HG03066 (cell line): ENCODE data around the gene SCGB1A1.

Experiments
- ATAC-seq: cut with Tn5 transposase; IDR thresholded peaks from one replicate; pipeline ENCODE4 v1.9.1; 2021; ENCODE audit warnings: low read depth; ENCODE audit not compliant: unreplicated experiment

SCGB1A1 gene

GRCh38 chr11:62419314-62419929 is 589 bp downstream of the SCGB1A1 start:
- ATAC-seq = no peak

GRCh38 chr11:62419943-62420342 is 1.1 kb downstream of the SCGB1A1 start:
- no peak for ATAC-seq

GRCh38 chr11:62420882-62421281 is 2.0 kb downstream of the SCGB1A1 start:
- ATAC-seq = no peak

- ATAC-seq = no peak
Measured at GRCh38 chr11:62421996-62422395, 3.2 kb downstream of the SCGB1A1 start.

- no peak for ATAC-seq
Measured at GRCh38 chr11:62423012-62423411, 4.2 kb downstream of the SCGB1A1 start.

- ATAC-seq = no peak
Measured at GRCh38 chr11:62427630-62428233, 8.9 kb downstream of the SCGB1A1 start.

DNA sequence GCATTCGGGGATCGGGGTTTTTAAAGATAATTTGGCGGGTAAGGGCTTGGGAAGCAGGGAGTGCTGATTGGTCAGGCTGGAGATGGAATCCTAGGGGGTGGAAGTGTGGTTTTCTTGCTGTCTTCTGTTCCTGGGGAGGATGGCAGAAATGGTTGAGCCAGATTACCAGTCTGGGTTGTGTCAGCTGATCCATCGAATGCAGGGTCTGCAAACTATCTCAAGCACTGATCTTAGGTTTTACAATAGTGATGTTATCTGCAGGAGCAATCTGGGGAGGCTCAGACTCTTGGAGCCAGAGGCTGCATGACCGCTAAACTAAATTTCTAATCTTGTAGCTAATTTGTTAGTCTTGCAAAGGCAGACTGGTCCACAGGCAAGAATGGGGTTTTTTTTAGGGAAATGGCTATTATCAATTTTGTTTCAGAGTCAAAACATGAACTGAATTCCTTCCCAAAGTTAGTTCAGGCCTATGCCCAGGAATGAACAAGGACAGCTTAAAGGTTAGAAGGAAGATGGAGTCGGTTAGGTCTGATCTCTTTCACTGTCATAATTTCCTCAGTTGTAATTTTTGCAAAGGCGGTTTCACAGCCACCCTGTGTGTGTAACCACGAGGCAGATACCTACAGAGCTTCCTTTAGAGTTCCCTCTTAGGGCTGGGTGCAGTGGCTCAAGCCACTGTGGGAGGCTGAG is 10.2 kb downstream of the SCGB1A1 start:
- ATAC-seq = no peak

DNA sequence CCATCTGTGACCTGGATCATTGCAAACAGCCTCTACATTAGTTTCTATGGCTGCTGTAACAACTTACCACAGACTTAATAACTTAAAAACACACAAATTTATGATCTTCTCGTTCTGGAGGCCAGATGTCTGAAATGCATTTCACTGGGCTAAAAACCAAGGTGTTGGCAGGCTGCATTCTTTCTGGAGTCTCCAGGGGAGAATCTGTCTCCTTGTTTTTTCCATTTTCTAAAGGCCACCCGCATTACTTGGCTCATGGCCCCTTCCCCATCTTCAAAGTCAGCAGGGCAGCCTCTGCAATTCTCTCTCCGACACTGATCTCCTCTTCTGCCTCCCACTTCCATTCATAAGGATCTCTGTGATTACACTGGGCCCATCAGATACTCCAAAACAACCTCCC is 11.6 kb downstream of the SCGB1A1 start:
- ATAC-seq = no peak

DNA sequence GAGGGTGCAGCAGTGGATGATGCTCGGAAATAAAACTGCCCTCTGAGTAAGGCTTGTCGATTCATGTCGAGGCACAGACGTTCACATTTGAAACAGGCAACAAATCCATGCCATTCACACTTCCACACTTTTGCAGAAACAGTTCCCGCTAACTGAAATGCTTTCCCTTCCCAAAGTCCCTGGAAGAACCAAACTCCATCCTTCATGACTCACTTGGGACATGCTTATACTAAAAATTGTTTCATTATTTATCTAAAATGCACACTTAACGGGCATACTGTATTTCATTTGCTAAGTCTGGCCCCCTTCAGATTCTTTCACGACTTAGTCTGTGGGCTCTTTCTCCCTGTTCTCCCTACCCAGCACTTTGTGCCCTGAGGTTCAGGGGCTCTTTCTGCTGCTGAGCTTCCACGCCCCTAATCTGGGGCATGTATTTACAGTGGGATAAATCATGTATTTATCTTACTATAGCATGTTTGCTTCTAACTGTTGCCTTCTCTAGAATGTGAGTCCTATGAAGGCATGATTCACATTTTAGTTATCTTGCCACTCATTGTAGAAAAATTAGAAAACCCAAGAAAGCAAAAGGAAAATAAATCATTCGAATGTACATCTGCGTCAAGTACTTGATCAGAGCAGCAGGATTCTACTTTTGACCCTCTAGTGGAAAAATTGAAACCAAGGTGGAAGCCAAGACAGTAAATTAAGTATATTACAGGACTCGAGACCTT is 12.5 kb downstream of the SCGB1A1 start:
- ATAC-seq = no peak

DNA sequence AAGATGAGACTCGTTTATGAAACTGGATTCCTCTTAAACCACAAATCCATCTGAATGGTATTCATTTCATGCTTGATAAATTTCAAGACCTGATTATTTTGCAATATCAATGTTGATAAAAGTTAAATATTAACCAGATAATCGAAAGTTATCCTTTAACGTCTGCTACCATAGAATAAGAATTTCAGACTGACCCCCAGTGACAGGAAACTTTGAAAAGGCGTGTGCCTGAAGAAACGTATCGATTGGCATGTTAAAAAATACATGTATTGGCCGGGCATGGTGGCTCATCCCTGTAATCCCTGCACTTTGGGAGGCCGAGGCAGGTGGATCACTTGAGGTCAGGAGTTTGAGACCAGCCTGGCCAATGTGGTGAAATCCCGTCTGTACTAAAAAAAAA is 13.9 kb downstream of the SCGB1A1 start:
- no peak for ATAC-seq

- no peak for ATAC-seq
Measured at GRCh38 chr11:62433141-62433903, 14.5 kb downstream of the SCGB1A1 start.

DNA sequence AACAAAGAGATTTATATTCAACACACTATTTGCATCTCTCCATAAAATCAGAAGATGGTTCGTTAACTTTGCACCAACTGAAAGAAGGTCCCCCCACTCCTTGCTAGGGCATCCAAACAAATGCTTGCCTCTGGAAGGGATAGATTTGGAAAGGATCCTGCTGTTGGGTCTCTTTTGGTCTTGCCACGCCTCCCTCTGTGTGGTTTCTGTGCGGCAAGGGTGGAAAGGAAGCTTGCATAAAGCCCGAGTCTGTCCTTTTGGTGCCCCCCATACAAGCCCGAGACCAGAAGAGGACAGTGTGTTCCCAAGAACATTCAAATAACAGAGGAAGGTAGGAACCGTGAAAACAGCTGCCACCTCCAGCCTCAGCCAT is 15.1 kb downstream of the SCGB1A1 start:
- ATAC-seq = no peak

DNA sequence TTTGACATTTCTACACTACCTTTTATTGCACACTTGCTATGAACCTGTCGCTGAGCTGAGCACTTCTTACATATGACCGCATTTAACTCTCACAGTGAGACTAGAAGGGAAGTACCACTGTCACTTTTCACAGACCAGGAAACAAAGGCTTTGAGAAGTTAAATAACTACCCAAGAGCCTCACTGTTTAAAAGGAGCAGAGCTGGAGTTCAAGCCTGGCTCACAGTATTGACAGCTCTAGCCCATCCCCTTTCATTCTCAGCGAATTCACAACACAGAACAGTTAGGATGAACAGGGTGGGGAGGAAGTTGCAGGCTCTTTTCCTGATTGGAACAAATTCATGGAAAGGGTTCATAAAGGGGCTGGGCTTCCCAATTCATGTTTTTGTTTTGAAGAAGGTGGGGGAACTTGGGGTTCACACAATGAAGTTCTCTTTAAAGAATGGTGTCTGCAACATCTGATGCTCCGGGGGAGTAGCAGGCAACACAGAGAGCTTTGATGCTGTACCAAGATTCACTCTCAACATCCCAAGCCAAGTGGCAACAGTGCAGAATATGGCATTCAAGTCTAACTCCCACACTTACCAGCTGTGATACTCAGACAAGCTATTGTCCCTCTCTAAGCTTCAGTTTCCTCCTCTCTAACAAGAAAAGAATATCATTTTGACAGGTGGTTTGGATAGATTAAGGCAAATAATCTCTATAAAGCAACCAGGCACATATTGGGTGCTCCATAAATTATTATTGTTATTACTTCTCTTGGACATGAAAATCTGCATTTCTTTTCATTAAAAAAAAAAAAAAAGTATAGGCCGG is 17.2 kb downstream of the SCGB1A1 start:
- ATAC-seq = no peak

DNA sequence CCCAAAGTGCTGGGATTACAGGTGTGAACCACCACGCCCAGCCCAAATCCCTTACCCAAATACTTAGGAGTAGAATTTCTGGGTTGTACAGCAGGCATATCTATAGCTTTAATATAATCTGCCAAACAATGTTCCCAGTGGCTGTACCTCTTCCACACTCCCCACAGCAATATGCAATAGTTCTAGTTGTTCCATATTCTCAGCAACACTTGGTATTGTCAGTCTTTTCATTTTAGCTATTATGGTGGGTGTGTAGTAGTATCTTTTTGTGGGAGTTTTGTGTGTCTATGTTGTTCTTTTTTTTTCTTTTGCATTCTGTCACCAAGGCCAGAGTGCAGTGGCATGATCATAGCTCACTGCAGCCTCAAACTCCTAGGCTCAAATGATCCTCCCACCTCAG is 18.8 kb downstream of the SCGB1A1 start:
- ATAC-seq = no peak

- ATAC-seq = no peak
Measured at GRCh38 chr11:62438641-62439040, 19.8 kb downstream of the SCGB1A1 start.

- no peak for ATAC-seq
Measured at GRCh38 chr11:62439785-62440602, 21.2 kb downstream of the SCGB1A1 start.

DNA sequence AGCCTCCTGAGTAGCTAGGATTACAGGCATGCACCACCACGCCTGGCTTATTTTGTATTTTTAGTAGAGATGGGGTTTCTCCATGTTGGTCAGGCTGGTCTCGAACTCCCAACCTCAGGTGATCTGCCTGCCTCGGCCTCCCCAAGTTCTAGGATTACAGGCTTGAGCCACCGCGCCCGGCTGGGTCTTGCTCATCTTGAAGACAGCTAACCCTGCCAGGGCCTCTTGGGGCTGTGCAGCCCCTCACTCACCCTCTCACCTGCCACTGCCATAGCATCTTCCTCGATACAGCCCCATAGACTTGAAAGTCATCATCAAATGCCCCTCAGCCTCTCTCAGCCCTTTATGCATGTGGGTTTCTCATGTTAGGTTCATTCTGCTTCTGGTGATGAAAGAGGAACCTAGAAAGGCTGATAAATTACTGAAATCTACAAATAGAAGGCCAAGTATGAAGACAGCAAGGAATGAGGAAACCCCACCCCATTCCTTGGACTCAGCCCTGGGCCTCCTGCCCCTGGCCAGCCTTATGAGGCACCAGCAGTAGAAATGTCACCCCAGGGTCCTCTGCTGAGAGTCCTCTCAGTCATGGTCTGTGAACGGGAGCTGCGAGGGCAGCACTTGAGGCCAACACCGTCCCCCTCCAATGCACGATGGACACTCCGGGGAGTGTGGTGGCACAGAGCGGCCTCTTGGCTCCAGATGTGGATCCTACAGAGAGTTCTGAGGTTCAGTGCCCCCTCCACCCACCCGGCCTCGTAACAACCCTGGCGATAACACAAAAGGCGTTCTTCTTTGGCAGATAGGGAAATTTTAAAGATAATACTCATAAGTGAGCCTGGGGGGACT is 24.8 kb downstream of the SCGB1A1 start:
- no peak for ATAC-seq

GRCh38 chr11:62444236-62444833 is 25.5 kb downstream of the SCGB1A1 start:
- no peak for ATAC-seq
